ENCODE measurements around the gene MZF1. TPM values are rescaled to one million over a fixed set of nuclear protein-coding genes. Genes with fewer than 3 reads are reported as not detected.

Gene MZF1
- total and polyA plus RNA-seq, 4 donors, result 4.9 to 21.1 (median 8.8) TPM

DNA sequence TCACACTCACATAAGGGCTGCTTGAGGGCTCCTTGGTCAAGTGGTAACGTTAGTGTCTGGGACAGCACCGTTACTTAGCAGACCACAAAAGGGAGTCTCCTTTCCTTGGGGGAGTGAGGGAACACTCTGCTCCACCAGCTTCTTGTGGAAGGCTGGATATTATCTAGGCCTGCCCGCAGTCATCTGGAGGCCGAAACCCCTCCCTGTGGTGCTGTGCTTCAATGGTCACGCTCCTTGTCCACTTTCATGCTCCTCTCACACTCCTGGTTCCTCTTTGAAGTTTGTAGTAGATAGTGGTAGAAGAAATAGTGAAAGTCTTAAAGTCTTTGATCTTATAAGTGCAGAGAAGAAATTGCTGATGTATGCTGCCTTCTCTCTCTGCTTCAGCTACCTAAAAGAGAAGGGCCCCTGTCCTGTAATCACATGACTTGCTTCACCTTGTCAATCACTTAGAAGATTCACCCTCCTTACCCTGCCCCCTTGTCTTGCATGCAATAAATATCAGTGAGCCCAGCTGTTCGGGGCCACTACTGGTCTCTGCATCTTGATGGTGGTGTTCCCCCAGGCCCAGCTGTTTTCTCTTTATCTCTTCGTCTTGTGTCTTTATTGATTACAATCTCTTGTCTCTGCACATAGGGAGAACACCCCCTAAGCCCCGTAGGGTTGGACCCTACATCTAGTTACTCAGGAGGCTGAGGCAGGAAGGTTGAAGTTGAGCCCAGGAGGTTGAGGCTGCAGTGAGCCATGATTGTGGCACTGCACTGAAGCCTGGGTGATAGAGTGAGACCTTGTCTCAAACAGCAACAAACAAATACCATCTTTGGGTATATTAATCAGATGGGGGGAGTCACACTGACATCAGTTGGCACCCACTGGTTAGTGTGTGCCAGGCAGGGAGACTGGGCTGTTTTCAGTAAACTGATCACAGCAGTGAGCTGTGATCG is 11.6 kb upstream of the MZF1 start:
- 94% methylated on average over 9 of the region's 9 CpGs for WGBS
- Histone ChIP-seq H3K36me3 (ENCODE audit: control insufficient read depth in 4 of 4, insufficient read depth in 3 of 4, low read depth in 1 of 4, low read length in 3 of 4) (peaks cover 0 to 15% (median 11%) of the 10 kb centered on the region in 4 donors), H3K4me1 (ENCODE audit: control insufficient read depth in 4 of 4, insufficient read depth in 4 of 4, low read length in 3 of 4) (no peaks in the 10 kb centered on the region), H3K27ac (ENCODE audit: low read depth in 1 of 2, low read length in 2 of 2) (no peak overlapping the region), H3K9ac (ENCODE audit: low read depth in 1 of 2, low read length in 2 of 2) (no peak overlapping the region), H3K4me3 (ENCODE audit: low read depth in 1 of 3, low read length in 3 of 3) (no peak overlapping the region), H3K9me3 (ENCODE audit: control insufficient read depth in 4 of 4, low read length in 3 of 4) (no peaks in the 10 kb centered on the region), H3K27me3 (ENCODE audit: control insufficient read depth in 4 of 4, insufficient read depth in 4 of 4, low read length in 3 of 4) (no peaks in the 10 kb centered on the region)
- TF ChIP-seq YY1 (IDR thresholded peaks at IDR 0.05) (no peak), RAD21 (IDR thresholded peaks at IDR 0.05) (no peak), JUND (IDR thresholded peaks at IDR 0.05) (no peak), EGR1 (IDR thresholded peaks at IDR 0.05; ENCODE audit: low read depth in 2 of 2) (no peak), GABPA (IDR thresholded peaks at IDR 0.05 in 1 of 2, conservative IDR thresholded peaks at IDR 0.05 in 1 of 2) (no peak), FOXA1 (IDR thresholded peaks at IDR 0.05) (no peak), RXRA (IDR thresholded peaks at IDR 0.05) (no peak), FOXA2 (IDR thresholded peaks at IDR 0.05) (no peak), NR2F2 (IDR thresholded peaks at IDR 0.05) (no peak), HNF4G (IDR thresholded peaks at IDR 0.05) (no peak)
- TF ChIP-seq, protein P1, sequence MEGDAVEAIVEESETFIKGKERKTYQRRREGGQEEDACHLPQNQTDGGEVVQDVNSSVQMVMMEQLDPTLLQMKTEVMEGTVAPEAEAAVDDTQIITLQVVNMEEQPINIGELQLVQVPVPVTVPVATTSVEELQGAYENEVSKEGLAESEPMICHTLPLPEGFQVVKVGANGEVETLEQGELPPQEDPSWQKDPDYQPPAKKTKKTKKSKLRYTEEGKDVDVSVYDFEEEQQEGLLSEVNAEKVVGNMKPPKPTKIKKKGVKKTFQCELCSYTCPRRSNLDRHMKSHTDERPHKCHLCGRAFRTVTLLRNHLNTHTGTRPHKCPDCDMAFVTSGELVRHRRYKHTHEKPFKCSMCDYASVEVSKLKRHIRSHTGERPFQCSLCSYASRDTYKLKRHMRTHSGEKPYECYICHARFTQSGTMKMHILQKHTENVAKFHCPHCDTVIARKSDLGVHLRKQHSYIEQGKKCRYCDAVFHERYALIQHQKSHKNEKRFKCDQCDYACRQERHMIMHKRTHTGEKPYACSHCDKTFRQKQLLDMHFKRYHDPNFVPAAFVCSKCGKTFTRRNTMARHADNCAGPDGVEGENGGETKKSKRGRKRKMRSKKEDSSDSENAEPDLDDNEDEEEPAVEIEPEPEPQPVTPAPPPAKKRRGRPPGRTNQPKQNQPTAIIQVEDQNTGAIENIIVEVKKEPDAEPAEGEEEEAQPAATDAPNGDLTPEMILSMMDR (IDR thresholded peaks at IDR 0.05; ENCODE audit: low read depth, low read length, missing input control), result no peak
- TF ChIP-seq, protein P2, sequence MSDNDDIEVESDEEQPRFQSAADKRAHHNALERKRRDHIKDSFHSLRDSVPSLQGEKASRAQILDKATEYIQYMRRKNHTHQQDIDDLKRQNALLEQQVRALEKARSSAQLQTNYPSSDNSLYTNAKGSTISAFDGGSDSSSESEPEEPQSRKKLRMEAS (IDR thresholded peaks at IDR 0.05), result no peak
- TF ChIP-seq, protein P3, sequence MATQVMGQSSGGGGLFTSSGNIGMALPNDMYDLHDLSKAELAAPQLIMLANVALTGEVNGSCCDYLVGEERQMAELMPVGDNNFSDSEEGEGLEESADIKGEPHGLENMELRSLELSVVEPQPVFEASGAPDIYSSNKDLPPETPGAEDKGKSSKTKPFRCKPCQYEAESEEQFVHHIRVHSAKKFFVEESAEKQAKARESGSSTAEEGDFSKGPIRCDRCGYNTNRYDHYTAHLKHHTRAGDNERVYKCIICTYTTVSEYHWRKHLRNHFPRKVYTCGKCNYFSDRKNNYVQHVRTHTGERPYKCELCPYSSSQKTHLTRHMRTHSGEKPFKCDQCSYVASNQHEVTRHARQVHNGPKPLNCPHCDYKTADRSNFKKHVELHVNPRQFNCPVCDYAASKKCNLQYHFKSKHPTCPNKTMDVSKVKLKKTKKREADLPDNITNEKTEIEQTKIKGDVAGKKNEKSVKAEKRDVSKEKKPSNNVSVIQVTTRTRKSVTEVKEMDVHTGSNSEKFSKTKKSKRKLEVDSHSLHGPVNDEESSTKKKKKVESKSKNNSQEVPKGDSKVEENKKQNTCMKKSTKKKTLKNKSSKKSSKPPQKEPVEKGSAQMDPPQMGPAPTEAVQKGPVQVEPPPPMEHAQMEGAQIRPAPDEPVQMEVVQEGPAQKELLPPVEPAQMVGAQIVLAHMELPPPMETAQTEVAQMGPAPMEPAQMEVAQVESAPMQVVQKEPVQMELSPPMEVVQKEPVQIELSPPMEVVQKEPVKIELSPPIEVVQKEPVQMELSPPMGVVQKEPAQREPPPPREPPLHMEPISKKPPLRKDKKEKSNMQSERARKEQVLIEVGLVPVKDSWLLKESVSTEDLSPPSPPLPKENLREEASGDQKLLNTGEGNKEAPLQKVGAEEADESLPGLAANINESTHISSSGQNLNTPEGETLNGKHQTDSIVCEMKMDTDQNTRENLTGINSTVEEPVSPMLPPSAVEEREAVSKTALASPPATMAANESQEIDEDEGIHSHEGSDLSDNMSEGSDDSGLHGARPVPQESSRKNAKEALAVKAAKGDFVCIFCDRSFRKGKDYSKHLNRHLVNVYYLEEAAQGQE (IDR thresholded peaks at IDR 0.05), result no peak
- peak; percentile 34 for DNase-seq (ENCODE audit: low spot score)

DNA sequence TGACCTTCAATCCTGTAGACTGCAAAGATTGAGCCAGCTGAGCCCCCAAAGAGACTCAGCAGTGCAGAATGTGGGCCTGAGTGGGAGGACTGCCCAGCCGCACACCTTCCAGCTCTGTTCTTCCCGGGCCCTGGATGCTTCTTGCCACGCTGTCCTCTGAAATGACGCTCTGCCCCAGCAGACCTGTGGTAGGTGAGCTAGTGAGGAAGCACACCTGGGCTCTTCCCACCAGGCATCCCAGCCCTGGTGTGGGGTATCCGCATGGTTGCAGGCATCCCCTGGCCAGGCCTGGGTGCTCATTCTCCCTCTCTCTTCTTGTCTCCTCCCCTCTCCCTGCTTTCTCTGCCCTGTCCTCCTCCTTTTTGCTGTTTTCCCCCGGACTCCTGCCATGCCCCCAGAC is 9.8 kb upstream of the MZF1 start:
- peak; percentile 27 for DNase-seq (ENCODE audit: low spot score)
- Histone ChIP-seq H3K36me3 (ENCODE audit: control insufficient read depth in 4 of 4, insufficient read depth in 3 of 4, low read depth in 1 of 4, low read length in 3 of 4) (peaks cover 0 to 17% (median 11%) of the 10 kb centered on the region in 4 donors), H3K4me3 (ENCODE audit: low read depth in 1 of 3, low read length in 3 of 3) (no peak overlapping the region), H3K9ac (ENCODE audit: low read depth in 1 of 2, low read length in 2 of 2) (no peak overlapping the region), H3K27me3 (ENCODE audit: control insufficient read depth in 4 of 4, insufficient read depth in 4 of 4, low read length in 3 of 4) (no peaks in the 10 kb centered on the region), H3K27ac (ENCODE audit: low read depth in 1 of 2, low read length in 2 of 2) (no peak overlapping the region), H3K9me3 (ENCODE audit: control insufficient read depth in 4 of 4, low read length in 3 of 4) (no peaks in the 10 kb centered on the region), H3K4me1 (ENCODE audit: control insufficient read depth in 4 of 4, insufficient read depth in 4 of 4, low read length in 3 of 4) (no peaks in the 10 kb centered on the region)
- TF ChIP-seq HNF4G (IDR thresholded peaks at IDR 0.05) (no peak), YY1 (IDR thresholded peaks at IDR 0.05) (no peak), NR2F2 (IDR thresholded peaks at IDR 0.05) (no peak), FOXA1 (IDR thresholded peaks at IDR 0.05) (no peak), EGR1 (IDR thresholded peaks at IDR 0.05; ENCODE audit: low read depth in 2 of 2) (no peak), HNF4A (conservative IDR thresholded peaks at IDR 0.05) (no peak), RAD21 (IDR thresholded peaks at IDR 0.05) (no peak)
- TF ChIP-seq, protein P3 (IDR thresholded peaks at IDR 0.05), result no peak
- TF ChIP-seq, protein P4, sequence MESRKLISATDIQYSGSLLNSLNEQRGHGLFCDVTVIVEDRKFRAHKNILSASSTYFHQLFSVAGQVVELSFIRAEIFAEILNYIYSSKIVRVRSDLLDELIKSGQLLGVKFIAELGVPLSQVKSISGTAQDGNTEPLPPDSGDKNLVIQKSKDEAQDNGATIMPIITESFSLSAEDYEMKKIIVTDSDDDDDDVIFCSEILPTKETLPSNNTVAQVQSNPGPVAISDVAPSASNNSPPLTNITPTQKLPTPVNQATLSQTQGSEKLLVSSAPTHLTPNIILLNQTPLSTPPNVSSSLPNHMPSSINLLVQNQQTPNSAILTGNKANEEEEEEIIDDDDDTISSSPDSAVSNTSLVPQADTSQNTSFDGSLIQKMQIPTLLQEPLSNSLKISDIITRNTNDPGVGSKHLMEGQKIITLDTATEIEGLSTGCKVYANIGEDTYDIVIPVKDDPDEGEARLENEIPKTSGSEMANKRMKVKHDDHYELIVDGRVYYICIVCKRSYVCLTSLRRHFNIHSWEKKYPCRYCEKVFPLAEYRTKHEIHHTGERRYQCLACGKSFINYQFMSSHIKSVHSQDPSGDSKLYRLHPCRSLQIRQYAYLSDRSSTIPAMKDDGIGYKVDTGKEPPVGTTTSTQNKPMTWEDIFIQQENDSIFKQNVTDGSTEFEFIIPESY (IDR thresholded peaks at IDR 0.05), result no peak
- TF ChIP-seq, protein P2 (IDR thresholded peaks at IDR 0.05), result no peak
- 97% methylated on average over 6 of the region's 6 CpGs for WGBS
